GM19468 (cell line): ENCODE measurements around the gene MACF1.
"Not testable (repeated sequence)": the region's sequence is repeated elsewhere in the genome, so short reads cannot be mapped to it uniquely, and the experiment has no call there.

Experiments used
- ATAC-seq: cut with Tn5 transposase; IDR thresholded peaks from one replicate; pipeline ENCODE4 v1.9.1; 2021; ENCODE audit warnings: mild to moderate bottlenecking, moderate library complexity, moderate number of reproducible peaks; ENCODE audit not compliant: unreplicated experiment; ENCODE audit errors: extremely low read depth

Gene MACF1

DNA sequence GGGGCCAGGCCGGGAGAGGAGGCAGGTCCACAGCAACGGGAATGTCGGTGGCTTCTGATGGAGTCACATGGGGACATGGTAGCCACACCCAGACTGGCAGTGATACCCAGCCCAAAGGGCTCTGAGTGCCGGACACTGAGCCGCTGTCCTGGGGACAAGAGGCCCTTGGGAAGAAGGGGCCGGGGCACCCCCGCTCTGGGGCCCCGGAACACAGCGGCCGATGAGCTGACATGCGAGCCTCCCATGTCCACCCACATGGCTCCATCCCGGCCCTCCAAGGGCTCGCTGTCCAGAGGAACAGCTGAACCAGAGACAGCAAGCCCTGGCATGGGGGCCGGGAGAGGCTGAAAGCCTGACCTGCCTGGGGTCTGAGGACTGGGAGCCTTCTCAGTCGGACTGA, 294.3 kb downstream of the MACF1 start:
- not testable (repeated sequence) for ATAC-seq

DNA sequence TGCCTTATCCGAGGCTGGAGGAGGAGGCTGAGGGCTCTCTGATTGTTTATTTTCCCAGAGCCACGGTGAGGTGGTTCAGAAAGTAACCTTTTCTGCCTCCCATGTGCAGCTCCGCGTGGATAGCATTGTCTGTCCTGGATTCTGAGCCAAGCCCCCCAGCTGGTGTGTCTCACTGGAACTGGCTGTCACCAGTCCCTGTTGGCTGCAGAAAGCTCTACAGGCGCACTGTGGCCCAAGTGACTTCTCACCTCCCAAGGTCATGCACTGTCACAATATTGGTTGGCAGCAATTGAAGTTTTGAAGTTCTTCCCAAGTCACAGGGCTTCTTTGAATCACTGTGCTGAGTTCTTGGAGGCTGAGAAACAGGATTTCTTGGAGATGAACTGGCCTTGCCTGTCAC, 295.2 kb downstream of the MACF1 start:
- ATAC-seq, result no peak

DNA sequence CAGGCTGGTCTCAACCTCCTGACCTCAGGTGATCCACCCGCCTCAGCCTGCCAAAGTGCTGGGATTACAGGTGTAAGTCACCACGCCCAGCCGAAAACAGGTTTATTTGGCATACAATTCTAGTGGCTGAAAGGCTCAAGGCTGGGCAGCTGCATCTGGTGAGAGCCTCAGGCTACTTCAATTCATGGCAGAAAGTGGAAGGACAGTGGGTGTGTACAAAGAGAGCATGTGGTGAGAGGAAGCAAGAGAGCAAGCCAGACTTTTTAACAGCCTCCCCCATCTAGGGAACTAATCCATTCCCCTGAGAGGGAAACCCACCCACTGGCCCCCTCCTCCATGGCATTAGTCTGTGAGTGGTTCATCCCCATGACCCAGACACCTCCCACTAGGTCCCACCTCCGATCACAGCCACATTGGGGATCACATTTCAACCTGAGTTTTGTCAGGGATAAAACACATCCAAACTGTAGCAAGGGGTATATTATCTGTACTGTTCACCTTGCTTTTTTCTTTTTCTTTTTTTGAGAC, 296.4 kb downstream of the MACF1 start:
- ATAC-seq, result no peak

DNA sequence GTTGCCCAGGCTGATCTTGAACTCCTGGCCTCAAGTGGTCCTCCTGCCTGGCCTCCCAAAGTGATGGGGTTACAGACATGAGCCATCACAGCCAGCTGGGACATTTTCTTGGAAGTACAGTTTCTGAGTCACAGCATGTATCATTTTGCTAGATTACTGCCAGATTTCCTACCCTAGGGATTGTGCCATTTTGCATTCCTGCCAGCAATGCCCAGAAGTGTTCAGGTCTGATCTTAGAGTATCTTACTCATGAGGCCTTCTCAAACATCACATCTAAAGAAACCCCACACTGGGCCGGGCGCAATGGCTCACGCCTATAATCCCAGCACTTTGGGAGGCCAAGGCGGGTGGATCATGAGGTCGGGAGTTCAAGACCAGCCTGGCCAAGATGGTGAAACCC, 297.2 kb downstream of the MACF1 start:
- no peak for ATAC-seq

DNA sequence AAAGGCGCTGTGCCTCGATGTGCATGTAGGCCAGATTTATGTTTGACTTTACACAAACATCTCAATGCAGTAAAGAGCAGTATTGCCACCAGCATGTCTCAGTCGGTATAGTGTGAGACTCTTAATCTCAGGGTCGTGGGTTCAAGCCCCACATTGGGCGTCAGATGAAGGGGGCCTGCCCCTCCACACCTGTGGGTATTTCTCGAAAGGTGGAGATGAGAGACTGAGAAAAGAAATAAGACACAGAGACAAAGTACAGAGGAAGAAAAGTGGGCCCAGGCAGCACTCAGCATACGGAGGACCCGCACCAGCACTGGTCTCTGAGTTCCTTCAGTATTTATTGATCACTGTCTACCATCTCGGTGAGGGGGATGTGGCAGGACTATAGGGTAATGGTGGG, 299.9 kb downstream of the MACF1 start:
- not testable (repeated sequence) for ATAC-seq

DNA sequence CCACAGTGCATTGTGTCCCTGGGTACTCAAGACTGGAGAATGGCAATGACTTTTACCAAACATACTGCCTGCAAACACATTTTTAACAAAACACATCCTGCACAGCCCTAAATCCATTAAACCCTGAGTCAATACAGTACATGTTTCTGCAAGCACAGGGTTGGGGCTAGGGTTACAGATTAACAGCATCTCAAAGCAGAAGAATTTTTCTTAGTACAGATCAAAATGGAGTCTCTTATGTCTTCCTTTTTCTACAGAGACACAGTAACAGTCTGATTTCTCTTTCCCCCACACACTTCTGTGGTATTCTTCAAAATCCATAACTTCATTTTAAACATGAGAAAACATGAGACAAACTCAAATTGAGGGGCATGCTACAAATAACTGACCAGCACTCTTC, 300.8 kb downstream of the MACF1 start:
- no peak for ATAC-seq

DNA sequence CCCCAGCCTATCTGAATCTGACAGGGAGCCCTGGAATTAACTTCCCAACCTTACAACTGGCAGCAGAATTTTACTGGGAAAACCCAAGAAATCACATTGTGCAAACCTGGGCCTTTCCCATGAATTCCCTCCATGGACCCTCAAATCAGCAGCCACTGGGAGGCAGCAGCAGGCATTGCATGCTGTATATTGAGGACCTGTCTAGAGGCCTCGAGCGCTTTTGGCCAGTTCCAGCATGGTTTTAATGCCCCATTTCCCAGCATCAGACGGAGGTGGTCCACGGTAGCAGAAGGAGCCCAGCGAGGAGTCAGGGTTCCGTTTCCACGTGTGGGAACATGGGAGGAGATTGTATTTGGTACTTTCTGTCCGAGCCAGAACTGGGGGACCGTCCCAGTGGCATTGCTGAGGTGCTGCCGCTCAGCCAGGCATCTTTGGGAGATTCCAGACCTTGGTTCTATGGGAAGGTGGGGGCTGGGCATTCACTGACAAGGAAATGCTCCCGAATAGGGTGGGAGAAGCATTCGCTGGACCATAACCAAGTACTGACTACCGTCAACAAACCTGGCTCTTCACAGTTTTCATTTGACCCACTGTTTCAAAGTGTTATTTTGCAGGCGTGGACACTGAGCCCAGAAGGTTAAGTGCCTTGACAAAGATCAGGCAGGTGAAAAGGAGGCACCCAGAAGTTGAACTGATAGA, 302.9 kb downstream of the MACF1 start:
- no peak for ATAC-seq

DNA sequence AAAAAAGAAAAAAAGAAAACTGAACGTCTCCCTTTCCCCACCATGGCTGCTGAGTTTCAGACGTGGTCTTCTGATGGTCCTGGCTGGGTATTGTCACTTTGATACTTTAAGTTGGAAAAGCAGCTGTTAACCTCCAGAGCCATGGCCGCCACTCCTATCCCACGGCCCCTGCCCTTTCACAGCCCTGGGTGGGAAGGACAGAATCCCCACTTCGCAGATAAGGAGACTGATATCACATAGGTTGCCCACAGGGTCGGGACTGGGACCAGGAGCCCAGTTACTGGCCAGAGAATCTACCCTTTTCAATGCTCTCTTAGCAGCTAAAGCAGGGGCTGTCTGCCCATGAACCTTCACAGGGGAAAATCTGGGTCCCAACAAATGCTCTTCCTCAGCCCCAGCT, 303.8 kb downstream of the MACF1 start:
- ATAC-seq, result no peak

DNA sequence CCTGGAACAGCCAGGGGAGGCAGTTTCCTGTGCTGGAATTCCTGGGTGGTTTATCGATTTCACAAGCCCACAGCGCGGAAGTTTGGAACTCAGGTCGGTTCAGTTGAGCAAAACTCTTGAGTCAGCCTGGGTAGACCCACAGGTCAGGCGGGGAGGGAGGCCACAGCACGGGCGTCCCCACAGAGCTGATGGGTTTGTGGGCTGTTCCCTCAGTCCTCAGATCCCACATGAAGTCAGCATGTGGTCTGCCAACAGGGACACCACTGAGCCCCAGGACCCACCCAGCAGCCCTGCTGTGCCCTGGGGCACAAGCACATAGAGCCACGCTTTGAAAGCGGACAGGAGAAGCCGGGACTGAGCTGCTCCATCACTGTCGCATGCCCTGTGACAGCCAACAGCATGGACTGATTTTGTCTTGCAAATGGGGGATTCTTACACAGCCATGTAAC, 304.4 kb downstream of the MACF1 start:
- ATAC-seq, result no peak

DNA sequence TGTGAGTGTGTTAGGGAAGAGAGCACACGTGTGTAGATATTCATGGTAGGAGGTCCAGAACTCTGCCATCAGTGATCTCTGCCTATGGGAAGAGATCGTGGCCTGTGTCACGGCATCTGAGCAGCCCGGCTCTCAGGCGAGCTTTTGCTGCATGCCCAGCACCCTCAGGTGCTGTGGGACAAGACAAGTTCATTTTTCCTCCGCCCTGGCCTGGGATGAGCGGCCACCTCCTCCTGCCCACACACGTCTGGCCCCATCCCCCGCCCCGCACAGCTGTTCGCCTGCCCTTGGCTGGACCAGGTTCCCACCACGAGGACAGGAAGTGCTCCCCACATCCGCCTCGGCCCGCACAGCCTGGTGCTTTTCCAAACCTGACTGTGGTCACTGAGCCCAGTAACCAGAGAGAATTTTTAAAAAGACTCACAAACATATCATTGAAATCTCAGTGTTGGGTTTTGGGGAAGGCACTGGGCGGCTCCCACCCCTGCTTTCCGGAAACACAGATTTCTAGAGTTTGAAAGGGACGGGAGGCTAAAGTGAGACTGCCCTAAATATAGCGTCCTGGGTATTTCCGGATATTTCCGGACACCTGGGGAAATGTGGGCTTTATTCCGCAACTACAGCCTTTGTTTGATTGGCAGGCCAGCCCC, 305.0 kb downstream of the MACF1 start:
- ATAC-seq, result peak; percentile 7

DNA sequence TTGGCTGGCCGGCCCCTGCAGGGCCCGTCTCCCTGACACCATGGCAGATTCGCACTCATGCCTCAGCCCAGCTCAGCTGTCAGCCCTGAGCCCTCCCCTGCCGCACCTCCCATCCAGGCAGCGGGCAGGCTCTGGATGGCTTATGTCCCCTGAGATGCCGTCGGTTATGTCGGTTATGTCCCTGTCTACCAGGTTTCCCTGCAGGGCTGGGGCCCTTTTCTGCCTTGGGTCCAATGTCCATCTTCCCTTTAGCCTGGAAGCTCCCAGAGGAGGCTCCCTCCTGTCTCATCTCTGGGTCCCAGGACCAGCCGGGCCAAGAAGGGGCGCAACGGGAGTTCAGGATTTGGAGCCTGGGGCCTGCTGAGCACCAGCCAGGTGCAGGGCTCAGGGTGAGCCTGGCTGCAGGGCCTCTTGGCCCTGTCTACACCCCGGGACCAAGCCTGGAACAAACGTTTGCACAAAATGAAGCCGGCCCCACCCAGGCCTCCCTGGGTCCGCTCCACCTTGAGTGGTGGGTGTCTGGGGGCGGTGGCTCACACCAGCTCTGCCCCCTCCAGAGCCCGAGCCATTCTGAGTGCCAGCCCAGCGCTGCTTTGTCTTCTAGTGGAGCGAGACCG, 306.2 kb downstream of the MACF1 start:
- not testable (repeated sequence) for ATAC-seq

DNA sequence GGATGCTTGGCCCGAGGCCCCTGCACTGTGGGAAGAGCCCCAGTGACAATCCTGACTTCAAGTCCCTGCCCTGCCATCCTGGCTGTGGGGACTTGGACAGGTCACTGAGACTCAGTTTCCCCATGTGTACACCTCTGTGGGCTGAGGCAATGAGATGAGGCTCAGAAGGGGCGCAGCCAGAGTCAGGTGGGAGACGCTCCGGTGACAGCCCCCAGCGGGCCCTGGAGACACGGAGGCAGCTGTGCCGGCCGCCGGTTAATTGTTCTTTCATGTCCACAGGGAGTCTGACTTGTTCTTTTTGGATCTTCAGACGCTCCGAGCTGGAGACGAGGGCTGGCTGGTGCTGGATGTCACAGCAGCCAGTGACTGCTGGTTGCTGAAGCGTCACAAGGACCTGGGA, 307.0 kb downstream of the MACF1 start:
- not testable (repeated sequence) for ATAC-seq

DNA sequence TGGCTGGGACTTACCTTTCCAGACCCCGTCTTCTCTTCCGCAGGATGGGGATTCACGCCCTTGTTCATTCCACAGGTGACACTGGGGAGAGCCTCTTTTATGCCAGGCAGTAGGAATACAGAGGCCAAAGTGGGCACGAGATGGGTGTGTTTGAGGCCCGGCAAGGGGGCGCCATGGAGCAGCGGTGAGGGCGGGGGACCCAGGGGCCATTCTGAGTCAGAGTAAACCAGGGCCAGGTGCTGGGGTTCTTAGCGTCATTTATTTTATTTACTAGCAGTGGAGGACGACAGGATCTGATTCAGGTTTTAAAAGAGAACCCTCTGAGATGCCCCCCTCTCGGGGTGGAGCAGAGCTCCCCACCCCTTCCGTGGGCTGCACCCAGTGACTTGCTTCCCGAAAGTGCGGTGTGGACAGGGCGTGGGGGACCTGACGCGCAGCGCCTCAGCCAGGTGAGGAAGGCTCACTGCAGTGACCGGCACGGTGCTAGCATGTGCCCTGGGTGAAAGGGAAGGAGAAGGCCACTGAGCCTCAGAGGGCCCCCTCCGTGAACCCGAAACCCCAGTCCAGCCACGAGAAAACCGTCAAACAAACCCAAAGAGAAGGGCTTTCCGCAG, 307.8 kb downstream of the MACF1 start:
- ATAC-seq, result not testable (repeated sequence)

DNA sequence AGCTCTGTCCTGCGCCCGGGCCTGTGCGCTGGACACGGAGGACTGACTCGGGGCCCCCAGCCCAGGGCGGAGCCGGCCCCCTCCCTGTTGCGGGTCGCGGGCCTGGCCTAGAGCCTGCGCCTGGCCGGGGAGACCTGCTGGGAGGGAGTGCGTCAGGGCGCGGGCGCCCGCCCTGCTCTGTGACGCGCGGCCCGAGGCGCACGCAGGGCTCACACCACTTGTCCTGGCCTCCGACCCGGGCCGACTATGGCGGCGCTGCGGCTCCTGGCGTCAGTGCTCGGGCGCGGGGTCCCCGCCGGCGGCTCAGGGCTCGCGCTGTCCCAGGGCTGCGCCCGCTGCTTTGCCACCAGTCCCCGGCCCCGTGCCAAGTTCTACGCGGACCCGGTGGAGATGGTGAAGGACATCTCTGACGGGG, 310.2 kb downstream of the MACF1 start:
- ATAC-seq, result not testable (repeated sequence)

DNA sequence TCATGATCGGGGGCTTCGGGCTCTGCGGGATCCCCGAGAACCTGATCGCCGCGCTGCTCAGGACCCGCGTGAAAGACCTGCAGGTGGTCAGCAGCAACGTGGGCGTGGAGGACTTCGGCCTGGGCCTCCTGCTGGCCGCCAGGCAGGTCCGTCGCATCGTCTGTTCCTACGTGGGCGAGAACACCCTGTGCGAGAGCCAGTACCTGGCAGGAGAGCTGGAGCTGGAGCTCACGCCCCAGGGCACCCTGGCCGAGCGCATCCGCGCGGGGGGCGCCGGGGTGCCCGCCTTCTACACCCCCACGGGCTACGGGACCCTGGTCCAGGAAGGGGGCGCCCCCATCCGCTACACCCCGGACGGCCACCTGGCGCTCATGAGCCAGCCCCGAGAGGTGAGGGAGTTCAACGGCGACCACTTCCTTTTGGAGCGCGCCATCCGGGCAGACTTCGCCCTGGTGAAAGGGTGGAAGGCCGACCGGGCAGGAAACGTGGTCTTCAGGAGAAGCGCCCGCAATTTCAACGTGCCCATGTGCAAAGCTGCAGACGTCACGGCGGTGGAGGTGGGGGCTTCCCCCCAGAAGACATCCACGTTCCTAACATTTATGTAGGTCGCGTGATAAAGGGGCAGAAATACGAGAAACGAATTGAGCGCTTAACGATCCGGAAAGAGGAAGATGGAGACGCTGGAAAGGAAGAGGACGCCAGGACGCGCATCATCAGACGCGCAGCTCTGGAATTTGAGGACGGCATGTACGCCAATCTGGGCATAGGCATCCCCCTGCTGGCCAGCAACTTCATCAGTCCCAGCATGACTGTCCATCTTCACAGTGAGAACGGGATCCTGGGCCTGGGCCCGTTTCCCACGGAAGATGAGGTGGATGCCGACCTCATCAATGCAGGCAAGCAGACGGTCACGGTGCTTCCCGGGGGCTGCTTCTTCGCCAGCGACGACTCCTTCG, 310.9 kb downstream of the MACF1 start:
- not testable (repeated sequence) for ATAC-seq

DNA sequence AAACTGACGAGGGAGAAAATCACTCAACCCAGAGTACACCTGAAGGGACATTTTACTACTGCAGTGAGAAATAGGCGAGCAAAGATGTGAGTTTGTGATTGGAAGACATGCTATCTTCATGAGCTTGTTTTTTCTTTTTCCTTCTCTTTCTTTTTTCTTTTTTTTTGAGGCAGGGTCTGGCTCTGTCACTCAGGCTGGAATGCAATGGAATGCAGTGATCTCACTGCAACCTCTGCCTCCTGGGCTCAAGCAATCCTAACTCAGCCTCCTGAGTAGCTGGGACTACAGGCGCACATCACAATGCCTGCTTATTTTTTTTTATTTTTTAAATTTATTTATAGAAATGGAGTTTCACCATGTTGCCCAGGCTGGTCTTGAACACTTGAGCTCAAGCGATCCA, 312.3 kb downstream of the MACF1 start:
- not testable (repeated sequence) for ATAC-seq

DNA sequence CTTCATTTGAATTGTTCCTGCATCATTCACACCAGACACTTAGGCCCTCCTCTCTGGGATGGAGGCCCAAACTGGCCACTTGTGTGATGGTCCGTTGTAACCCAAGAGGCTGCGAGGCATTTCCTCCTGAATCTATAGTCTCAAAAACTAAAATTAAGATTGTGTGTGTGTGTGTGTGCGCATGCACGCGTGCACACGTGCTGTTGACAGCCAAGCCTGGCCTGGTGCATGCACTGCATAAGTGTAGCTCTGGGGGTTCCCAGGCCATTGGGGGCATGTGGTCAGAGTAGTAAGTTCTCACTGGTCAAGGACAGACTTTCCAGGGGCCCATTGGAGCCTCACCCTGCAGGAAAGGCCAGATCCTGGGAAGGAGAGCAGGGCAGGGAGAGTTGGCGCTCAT, 313.4 kb downstream of the MACF1 start:
- ATAC-seq, result not testable (repeated sequence)

DNA sequence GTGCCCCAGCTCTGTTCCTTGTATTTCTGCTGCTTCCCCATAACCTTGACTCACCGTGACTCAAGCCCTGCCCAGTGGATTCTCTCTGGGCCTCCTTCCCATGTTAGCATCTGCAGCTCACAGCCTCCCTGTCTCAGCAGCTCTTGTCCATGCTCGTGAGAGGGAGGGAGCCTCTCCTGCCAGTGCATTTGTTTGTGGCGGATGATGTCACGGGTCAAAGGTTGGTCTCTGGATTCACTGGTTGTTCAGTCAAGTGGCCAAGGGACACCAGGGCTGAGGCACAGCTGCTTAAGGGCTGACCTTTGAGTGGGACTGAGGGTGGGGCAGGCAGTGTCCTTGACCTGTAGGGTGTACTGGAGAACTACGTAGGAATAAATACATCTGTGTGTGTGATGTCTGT, 314.9 kb downstream of the MACF1 start:
- not testable (repeated sequence) for ATAC-seq

DNA sequence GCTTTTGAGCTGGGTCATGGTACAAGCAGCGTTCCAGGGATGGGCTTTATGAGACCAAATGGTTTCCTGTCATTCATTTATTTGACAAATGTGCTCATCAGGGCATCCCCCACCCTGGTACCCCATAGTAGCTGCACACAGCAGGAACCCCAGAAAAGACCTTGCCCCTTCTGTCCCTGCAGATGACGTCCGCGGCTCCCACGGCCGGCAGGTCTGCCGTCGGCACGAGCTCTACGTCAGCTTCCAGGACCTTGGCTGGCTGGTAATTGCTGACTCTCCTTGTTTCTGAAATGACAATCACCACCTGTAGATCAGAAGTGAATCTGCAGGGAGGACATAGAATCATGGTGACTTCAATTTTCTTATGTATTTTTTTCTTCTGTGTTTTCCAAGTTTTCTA, 317.7 kb downstream of the MACF1 start:
- not testable (repeated sequence) for ATAC-seq
